HepG2 (cell line): ENCODE measurements around the gene KIF2C. TPM values are rescaled to one million over a fixed set of nuclear protein-coding genes. Genes with fewer than 3 reads are reported as not detected.

Experiments
- ADNP ChIP-seq: sonication (generic); formaldehyde crosslinking; IDR thresholded peaks from 2 replicates; pipeline ENCODE4 v1.4.0; 2020; ENCODE audit warnings: missing genetic modification reagents
- AFF4 ChIP-seq: sonication (generic); formaldehyde crosslinking; IDR thresholded peaks from 2 replicates; pipeline ENCODE4 v1.4.0; 2020; ENCODE audit warnings: missing genetic modification reagents
- ARNT ChIP-seq: fragments of 450-650 bp; IDR thresholded peaks from 2 replicates; pipeline ENCODE4 v1.6.1; 2017
- GPN1 ChIP-seq: sonication (generic); formaldehyde crosslinking; IDR thresholded peaks from 2 replicates; pipeline ENCODE4 v1.5.1; 2020; ENCODE audit warnings: missing genetic modification reagents, borderline replicate concordance
- JUN ChIP-seq: sonication (generic); formaldehyde crosslinking; IDR thresholded peaks from 2 replicates; pipeline ENCODE4 v1.4.0; 2020; ENCODE audit warnings: mild to moderate bottlenecking, missing genetic modification reagents
- MEIS2 ChIP-seq: sonication (generic); formaldehyde crosslinking; IDR thresholded peaks from 2 replicates; pipeline ENCODE4 v1.9.0; 2021; ENCODE audit warnings: mild to moderate bottlenecking, missing genetic modification reagents
- NCOR1 ChIP-seq: fragments of 200-600 bp; sonication (generic); IDR thresholded peaks from 2 replicates; pipeline ENCODE4 v1.7.0; 2017; ENCODE audit warnings: antibody characterized with exemption, low read length, borderline replicate concordance
- POLR2AphosphoS2 ChIP-seq: IDR thresholded peaks from 2 replicates; pipeline ENCODE4 v1.6.1; 2011; ENCODE audit warnings: low read depth, low read length, improper control_type of control experiment
- SALL1 ChIP-seq: sonication (generic); formaldehyde crosslinking; IDR thresholded peaks from 2 replicates; pipeline ENCODE4 v1.8.0; 2022; ENCODE audit warnings: mild to moderate bottlenecking, missing genetic modification reagents
- SAP130 ChIP-seq: IDR thresholded peaks from 2 replicates; pipeline ENCODE4 v1.6.1; 2016; ENCODE audit warnings: low read depth
- USF2 ChIP-seq, 2 experiments: sonication (generic) in 1 of 2; formaldehyde crosslinking in 1 of 2; IDR thresholded peaks; 2 replicates each; pipeline versions ENCODE4 v1.5.1 to v1.6.1; 2011 to 2020; ENCODE audit warnings: borderline replicate concordance in 1 of 2, low read depth in 1 of 2, low read length in 1 of 2, mild to moderate bottlenecking in 1 of 2, missing genetic modification reagents in 1 of 2, moderate library complexity in 1 of 2
- ZEB1 ChIP-seq: IDR thresholded peaks from 2 replicates; pipeline ENCODE4 v1.6.1; 2012; ENCODE audit warnings: mild to moderate bottlenecking, low read depth, inconsistent platforms; ENCODE audit not compliant: insufficient replicate concordance
- ZFP36 ChIP-seq: fragments of 150-350 bp; IDR thresholded peaks from 2 replicates; pipeline ENCODE4 v1.6.1; 2018; ENCODE audit warnings: borderline replicate concordance, low read length, low read depth; ENCODE audit not compliant: partially characterized antibody
- ZFY ChIP-seq: sonication (generic); formaldehyde crosslinking; IDR thresholded peaks from 2 replicates; pipeline ENCODE4 v1.4.0; 2020; ENCODE audit warnings: missing genetic modification reagents
- ZNF207 ChIP-seq: fragments of 450-650 bp; IDR thresholded peaks from 2 replicates; pipeline ENCODE4 v1.6.1; 2016; ENCODE audit warnings: antibody characterized with exemption, borderline replicate concordance
- ZNF367 ChIP-seq: sonication (generic); formaldehyde crosslinking; IDR thresholded peaks from 2 replicates; pipeline ENCODE4 v1.4.0; 2020; ENCODE audit warnings: missing genetic modification reagents, borderline replicate concordance
- ZNF550 ChIP-seq: sonication (generic); formaldehyde crosslinking; IDR thresholded peaks from 2 replicates; pipeline ENCODE4 v1.4.0; 2020; ENCODE audit warnings: mild to moderate bottlenecking, missing genetic modification reagents, borderline replicate concordance
- ZNF747 ChIP-seq: sonication (generic); formaldehyde crosslinking; IDR thresholded peaks from 2 replicates; pipeline ENCODE4 v1.8.1; 2023; ENCODE audit warnings: missing genetic modification reagents, mild to moderate bottlenecking, borderline replicate concordance
- ZNF782 ChIP-seq: sonication (generic); formaldehyde crosslinking; IDR thresholded peaks from 2 replicates; pipeline ENCODE4 v1.4.0; 2020; ENCODE audit warnings: missing genetic modification reagents, mild to moderate bottlenecking, borderline replicate concordance
- polyA plus RNA-seq, 8 experiments: library from polyadenylated mRNA; depleted of rRNA in 3 of 8; stranded (reverse) in 7 of 8; unstranded in 1 of 8; fragments of >200 nt; fragmentation: Illumina TruSeq in 4 of 8; extraction: Trizol in 4 of 8; gene quantifications; 2 replicates each; pipeline versions ENCODE4 v1.2.1 to v1.2.3, GENCODE V29; 2011 to 2016; ENCODE audit warnings: low read depth in 4 of 8, missing spikeins in 1 of 8, mixed read lengths in 1 of 8; ENCODE audit not compliant: insufficient read depth in 1 of 8
- total RNA-seq, 5 experiments: library from RNA; depleted of rRNA; stranded (reverse); fragments of >200 nt; fragmentation: Illumina TruSeq; extraction: Trizol; gene quantifications; 2 replicates each; pipeline ENCODE4 v1.2.3, GENCODE V29; 2016; ENCODE audit warnings: low read depth in 1 of 5
- TF ChIP-seq, protein P1 (sequence below): sonication (generic); formaldehyde crosslinking; IDR thresholded peaks from 2 replicates; pipeline ENCODE4 v1.5.0; 2020; ENCODE audit warnings: missing genetic modification reagents
- TF ChIP-seq, protein P2 (sequence below): sonication (generic); formaldehyde crosslinking; IDR thresholded peaks from 2 replicates; pipeline ENCODE4 v1.4.0; 2020; ENCODE audit warnings: missing genetic modification reagents

KIF2C gene
- total and polyA plus RNA-seq, 2 of the 13 experiments (the other 11 are each of a cell fraction or from before 2014, with no cell fraction given): 29.7 to 53.7 TPM

DNA sequence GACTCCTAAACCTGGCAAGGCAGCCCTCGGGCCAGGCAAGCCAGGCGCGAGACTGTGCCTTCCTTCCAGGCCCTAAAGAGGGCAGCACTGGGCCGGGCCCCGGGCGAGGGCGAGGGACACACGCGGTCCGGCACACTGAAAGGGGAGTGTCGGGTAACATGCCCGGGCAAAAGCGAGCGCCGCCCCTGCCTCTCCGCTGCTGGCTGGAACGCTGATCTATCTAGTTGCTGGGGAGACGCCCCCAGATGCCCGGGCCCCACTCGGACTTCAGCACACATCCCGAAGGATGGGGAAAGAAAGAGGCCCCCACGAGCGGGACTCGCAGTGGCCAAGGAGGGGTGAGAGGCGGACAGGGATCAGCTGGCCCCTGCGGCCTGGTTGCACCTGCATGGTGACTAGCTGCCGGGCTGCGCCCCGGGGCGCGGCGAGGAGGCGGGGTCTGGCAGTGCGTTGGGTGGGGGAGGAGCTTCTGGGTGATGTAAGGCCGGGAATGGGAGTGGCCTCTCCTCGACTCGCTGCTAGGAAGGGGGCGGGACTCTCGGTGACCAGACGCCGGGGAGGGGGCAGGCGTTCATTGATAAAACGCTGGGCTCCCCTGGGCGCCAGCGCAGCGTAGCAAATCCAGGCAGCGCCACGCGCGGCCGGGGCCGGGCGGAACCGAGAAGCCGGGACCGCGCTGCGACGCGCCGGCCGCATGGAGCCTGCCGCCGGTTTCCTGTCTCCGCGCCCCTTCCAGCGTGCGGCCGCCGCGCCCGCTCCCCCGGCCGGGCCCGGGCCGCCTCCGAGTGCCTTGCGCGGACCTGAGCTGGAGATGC is 60.3 kb downstream of the KIF2C start, which contains the start of gene PLK3 (continued):
- TF ChIP-seq AFF4 (no peak), SAP130 (CRISPR knock-in tag) (peak; percentile 91), USF2 (IDR thresholded peaks at IDR 0.05; ENCODE audit: low read depth, low read length) (no peak), USF2 (CRISPR knock-in tag; IDR thresholded peaks at IDR 0.05; ENCODE audit: borderline replicate concordance) (peak; percentile 30; the same call in 1 of the 2 replicates), POLR2AphosphoS2 (0 out of 2 replicates have a peak, but pooled peaks have one; percentile 50), ZNF550 (peak; percentile 89), ZNF747 (CRISPR knock-in tag) (0 out of 2 replicates have a peak, but pooled peaks have one; percentile 60), ZEB1 (peak; percentile 82), ARNT (no peak), ZFY (peak; percentile 88), MEIS2 (CRISPR knock-in tag) (peak; percentile 74), NCOR1 (no peak; the same call in 1 of the 2 replicates), GPN1 (CRISPR knock-in tag) (no peak), ZNF367 (CRISPR knock-in tag) (no peak), ZNF782 (peak; percentile 93; the same call in 1 of the 2 replicates), ZNF207 (no peak), ADNP (CRISPR knock-in tag) (no peak), ZFP36 (no peak), JUN (CRISPR knock-in tag) (peak; percentile 76; the same call in 1 of the 2 replicates), SALL1 (CRISPR knock-in tag) (peak; percentile 81)
- TF ChIP-seq, protein P1, sequence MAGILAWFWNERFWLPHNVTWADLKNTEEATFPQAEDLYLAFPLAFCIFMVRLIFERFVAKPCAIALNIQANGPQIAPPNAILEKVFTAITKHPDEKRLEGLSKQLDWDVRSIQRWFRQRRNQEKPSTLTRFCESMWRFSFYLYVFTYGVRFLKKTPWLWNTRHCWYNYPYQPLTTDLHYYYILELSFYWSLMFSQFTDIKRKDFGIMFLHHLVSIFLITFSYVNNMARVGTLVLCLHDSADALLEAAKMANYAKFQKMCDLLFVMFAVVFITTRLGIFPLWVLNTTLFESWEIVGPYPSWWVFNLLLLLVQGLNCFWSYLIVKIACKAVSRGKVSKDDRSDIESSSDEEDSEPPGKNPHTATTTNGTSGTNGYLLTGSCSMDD (CRISPR knock-in tag): no peak
- TF ChIP-seq, protein P2, sequence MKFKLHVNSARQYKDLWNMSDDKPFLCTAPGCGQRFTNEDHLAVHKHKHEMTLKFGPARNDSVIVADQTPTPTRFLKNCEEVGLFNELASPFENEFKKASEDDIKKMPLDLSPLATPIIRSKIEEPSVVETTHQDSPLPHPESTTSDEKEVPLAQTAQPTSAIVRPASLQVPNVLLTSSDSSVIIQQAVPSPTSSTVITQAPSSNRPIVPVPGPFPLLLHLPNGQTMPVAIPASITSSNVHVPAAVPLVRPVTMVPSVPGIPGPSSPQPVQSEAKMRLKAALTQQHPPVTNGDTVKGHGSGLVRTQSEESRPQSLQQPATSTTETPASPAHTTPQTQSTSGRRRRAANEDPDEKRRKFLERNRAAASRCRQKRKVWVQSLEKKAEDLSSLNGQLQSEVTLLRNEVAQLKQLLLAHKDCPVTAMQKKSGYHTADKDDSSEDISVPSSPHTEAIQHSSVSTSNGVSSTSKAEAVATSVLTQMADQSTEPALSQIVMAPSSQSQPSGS: peak; percentile 50; the same call in 1 of the 2 replicates
